D721Med (cell line): ENCODE measurements around the gene SERGEF.

ENCODE experiments used
- DNase-seq: peaks from one replicate; pipeline ENCODE4 v3.0.0; 2011; ENCODE audit warnings: low spot score; ENCODE audit not compliant: insufficient read length
- FAIRE-seq: peaks from 2 replicates; lab custom pipeline; 2011; peaks lifted over from hg19 to GRCh38; lab: Jason Lieb, UNC
- TF ChIP-seq, protein P1 (sequence below): IDR thresholded peaks from 2 replicates; pipeline ENCODE4 v1.5.1; 2012; ENCODE audit warnings: mild to moderate bottlenecking, control low read depth; ENCODE audit not compliant: insufficient read depth; ENCODE audit errors: missing control alignments

Gene SERGEF

GRCh38 chr11:17738151-17738973 is 274.5 kb downstream of the SERGEF start:
- FAIRE-seq (no peak), DNase-seq (no peak)
- TF ChIP-seq, protein P1, sequence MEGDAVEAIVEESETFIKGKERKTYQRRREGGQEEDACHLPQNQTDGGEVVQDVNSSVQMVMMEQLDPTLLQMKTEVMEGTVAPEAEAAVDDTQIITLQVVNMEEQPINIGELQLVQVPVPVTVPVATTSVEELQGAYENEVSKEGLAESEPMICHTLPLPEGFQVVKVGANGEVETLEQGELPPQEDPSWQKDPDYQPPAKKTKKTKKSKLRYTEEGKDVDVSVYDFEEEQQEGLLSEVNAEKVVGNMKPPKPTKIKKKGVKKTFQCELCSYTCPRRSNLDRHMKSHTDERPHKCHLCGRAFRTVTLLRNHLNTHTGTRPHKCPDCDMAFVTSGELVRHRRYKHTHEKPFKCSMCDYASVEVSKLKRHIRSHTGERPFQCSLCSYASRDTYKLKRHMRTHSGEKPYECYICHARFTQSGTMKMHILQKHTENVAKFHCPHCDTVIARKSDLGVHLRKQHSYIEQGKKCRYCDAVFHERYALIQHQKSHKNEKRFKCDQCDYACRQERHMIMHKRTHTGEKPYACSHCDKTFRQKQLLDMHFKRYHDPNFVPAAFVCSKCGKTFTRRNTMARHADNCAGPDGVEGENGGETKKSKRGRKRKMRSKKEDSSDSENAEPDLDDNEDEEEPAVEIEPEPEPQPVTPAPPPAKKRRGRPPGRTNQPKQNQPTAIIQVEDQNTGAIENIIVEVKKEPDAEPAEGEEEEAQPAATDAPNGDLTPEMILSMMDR, result no peak
